ENCODE results near the gene ZNF618.

Gene ZNF618

GRCh38 chr9:114048533-114049415 lies 172.7 kb downstream of the ZNF618 start:
- no peak for DNase-seq

- no peak for DNase-seq
These were observed 173.5 kb downstream of the ZNF618 start for GRCh38 chr9:114049441-114050225.

- no peak for DNase-seq
These were observed 174.1 kb downstream of the ZNF618 start for GRCh38 chr9:114050226-114050568.

- no peak for DNase-seq
These were observed 174.5 kb downstream of the ZNF618 start for GRCh38 chr9:114050646-114051045.

- no peak for DNase-seq
These were observed 175.2 kb downstream of the ZNF618 start for GRCh38 chr9:114051281-114051680.

- no peak for DNase-seq
These were observed 175.6 kb downstream of the ZNF618 start for GRCh38 chr9:114051706-114052105.

- DNase-seq = no peak
These were observed 177.3 kb downstream of the ZNF618 start for GRCh38 chr9:114053246-114054005.

- DNase-seq = no peak
These were observed 178.1 kb downstream of the ZNF618 start for GRCh38 chr9:114054191-114054690.

GRCh38 chr9:114055061-114055460 lies 179.0 kb downstream of the ZNF618 start:
- no peak for DNase-seq

- no peak for DNase-seq
These were observed 179.8 kb downstream of the ZNF618 start for GRCh38 chr9:114055894-114056293.

- DNase-seq = no peak
These were observed 180.4 kb downstream of the ZNF618 start for GRCh38 chr9:114056527-114056926.

- no peak for DNase-seq
These were observed 181.2 kb downstream of the ZNF618 start for GRCh38 chr9:114057161-114057885.

- no peak for DNase-seq
These were observed 182.6 kb downstream of the ZNF618 start for GRCh38 chr9:114058688-114059046.

- DNase-seq = no peak
These were observed 183.1 kb downstream of the ZNF618 start for GRCh38 chr9:114059047-114059803.

GRCh38 chr9:114060070-114060469 lies 184.0 kb downstream of the ZNF618 start:
- DNase-seq = no peak

- DNase-seq = no peak
These were observed 184.6 kb downstream of the ZNF618 start for GRCh38 chr9:114060711-114061110.

- no peak for DNase-seq
These were observed 185.2 kb downstream of the ZNF618 start for GRCh38 chr9:114061292-114061691.

GRCh38 chr9:114061830-114062474 lies 185.8 kb downstream of the ZNF618 start:
- DNase-seq = no peak

GRCh38 chr9:114065304-114065703 lies 189.2 kb downstream of the ZNF618 start:
- no peak for DNase-seq

GRCh38 chr9:114069476-114070187 lies 193.5 kb downstream of the ZNF618 start:
- no peak for DNase-seq
